Cardiac fibroblast (primary cell): ENCODE data around the gene RAX.

Source experiments
- DNase-seq, 2 donors: peaks; one replicate each; pipeline versions ENCODE4 v3.0.0 to v3.0.0-alpha.2; 2010; ENCODE audit warnings: low read depth in 2 of 2
- H3K4me3 ChIP-seq, 2 donors: replicated peaks in 1 of 2; 1 replicate in 1 of 2; 2 replicates in 1 of 2; pipeline ENCODE4 v1.5.1; 2011; ENCODE audit warnings: low read depth in 2 of 2, low read length in 2 of 2, mild to moderate bottlenecking in 2 of 2, moderate library complexity in 1 of 2
- TF ChIP-seq, protein P1 (sequence below): IDR thresholded peaks from one replicate; pipeline ENCODE4 v1.5.1; 2011; ENCODE audit warnings: low read depth, mild to moderate bottlenecking, low read length, inconsistent platforms

The RAX gene

GRCh38 chr18:59231114-59231513, 42.1 kb downstream of the RAX start:
- TF ChIP-seq, protein P1, sequence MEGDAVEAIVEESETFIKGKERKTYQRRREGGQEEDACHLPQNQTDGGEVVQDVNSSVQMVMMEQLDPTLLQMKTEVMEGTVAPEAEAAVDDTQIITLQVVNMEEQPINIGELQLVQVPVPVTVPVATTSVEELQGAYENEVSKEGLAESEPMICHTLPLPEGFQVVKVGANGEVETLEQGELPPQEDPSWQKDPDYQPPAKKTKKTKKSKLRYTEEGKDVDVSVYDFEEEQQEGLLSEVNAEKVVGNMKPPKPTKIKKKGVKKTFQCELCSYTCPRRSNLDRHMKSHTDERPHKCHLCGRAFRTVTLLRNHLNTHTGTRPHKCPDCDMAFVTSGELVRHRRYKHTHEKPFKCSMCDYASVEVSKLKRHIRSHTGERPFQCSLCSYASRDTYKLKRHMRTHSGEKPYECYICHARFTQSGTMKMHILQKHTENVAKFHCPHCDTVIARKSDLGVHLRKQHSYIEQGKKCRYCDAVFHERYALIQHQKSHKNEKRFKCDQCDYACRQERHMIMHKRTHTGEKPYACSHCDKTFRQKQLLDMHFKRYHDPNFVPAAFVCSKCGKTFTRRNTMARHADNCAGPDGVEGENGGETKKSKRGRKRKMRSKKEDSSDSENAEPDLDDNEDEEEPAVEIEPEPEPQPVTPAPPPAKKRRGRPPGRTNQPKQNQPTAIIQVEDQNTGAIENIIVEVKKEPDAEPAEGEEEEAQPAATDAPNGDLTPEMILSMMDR: no peak
- H3K4me3 ChIP-seq: no peak overlapping the region
- no peak for DNase-seq

DNA sequence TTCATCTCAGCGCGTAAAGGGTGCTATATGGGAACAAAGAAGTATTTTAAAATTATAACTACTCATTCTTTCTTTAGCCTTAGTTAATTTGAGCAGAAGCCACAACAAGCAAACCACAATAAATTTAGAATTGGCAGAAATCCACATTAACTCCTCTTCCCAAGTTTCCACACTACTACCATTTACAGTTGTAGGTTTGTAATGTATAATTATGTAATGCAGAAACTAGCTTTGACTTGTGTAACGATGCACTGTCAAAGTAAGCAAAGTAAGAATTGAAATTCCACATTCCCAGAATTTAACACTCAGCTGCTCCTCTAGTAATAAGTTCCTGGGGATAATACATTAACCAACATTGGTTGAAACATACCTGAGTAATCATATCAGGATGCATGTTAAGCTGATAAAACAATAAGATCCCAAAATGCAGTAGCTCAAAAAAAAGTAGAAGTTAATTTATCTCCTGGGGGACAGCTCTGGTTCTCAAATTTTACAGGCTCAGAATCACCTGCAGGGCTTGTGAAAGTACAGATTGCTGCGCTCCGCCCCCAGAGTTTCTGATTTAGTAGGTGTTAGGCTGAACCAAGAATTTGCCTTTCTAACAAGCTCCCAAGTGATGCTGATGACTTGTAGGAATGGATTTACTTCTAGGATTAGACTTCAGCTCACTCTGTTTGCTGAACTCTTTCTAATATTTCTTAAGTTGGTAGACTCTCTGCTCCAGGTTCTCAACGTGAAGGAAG, 43.4 kb downstream of the RAX start:
- TF ChIP-seq, protein P1: no peak
- no peak for DNase-seq
- H3K4me3 ChIP-seq: no peak overlapping the region

DNA sequence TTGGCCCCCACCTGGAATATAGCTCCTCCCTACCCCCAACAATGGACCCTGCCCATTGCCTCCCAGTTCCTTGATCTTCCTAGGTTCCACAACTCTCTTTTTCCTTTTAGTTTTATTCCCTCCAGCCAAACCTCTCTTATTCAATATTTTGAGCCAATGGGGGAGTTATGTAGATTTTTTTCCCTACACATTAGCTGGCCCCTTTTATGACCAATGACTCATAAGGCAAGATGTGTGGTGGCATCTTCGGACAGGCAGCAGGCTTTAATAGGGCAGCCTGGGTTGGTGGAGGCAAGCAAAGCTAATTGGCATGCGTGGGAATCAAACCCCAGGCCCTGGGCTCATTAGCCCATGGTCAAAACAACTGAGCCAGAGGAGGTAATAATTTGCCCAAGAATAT, 44.1 kb downstream of the RAX start:
- DNase-seq: no peak
- TF ChIP-seq, protein P1: no peak
- no peak overlapping the region for H3K4me3 ChIP-seq

DNA sequence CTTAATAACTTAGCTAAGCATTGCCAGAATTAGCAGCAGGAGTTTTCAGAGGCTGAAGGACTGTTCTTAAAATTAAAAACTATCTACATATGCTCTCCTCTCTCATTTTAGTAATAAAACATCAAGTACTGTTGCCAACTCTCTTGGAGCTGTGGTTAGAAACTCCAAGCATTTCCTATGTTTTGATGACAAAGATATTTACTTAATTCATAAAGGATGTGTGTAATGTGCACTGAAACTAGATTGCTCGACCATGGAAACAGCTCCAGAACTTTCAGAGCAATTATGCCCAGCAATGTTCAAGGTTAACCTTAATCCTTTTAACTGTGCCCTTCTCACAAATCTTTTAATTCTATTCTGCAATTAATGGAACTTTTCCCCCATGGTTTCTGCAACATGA, 44.9 kb downstream of the RAX start:
- TF ChIP-seq, protein P1: no peak
- no peak overlapping the region for H3K4me3 ChIP-seq
- peak in 1 of 2 donors; percentile 9 for DNase-seq

GRCh38 chr18:59222341-59222740, 50.9 kb downstream of the RAX start:
- H3K4me3 ChIP-seq: no peak overlapping the region
- TF ChIP-seq, protein P1: no peak
- no peak for DNase-seq

DNA sequence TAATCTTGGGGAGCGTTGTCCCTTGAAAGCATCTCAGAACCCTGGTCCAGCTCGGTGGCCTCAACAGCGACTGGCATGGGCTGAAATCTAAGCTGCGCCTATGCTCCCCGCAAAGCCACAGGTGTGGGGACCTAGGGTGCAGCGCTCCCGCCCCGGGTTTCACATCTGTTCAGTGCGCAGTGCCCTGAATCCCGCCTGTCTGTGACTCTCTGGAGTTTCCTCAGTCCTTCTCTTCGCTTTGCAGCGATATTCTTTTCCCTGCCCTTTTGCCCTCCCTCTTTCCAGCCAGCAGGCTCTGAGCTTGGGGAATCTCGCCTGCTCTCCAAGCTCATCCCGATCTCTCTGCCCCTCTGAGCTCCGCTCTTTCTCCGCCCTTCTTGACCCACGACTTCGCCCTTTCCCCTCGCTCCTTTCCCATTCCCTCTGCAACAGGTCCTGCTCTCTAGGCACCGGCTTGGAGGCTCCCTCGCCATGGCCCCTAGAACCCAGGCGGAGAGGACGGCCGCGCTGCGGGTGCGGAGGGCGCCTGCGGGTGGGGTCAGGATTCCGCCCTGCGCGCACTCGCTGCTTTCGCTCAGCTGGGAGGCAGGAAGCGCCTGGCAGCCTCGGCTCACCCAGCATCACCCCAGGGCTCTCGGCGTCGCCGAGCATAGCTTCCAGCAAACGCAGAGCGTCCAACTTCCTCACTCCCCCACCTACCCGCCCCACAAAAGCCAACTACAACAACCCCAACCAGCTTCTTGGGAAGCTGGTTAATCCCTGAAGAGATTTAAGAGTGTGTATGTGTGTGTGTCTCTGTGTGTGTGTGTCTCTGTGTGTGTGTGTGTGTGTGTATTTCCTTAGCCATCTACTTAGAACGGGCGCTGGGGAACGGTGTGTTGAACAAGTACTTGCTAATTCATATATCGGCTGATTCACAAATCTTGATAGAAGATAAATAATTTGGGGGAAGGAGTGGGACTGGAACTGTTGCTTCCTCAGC, 52.2 kb downstream of the RAX start:
- H3K4me3 ChIP-seq: no peak overlapping the region
- no peak for DNase-seq
- TF ChIP-seq, protein P1: no peak
